Measurements from ENCODE around the gene KCTD17.

KCTD17 gene

DNA sequence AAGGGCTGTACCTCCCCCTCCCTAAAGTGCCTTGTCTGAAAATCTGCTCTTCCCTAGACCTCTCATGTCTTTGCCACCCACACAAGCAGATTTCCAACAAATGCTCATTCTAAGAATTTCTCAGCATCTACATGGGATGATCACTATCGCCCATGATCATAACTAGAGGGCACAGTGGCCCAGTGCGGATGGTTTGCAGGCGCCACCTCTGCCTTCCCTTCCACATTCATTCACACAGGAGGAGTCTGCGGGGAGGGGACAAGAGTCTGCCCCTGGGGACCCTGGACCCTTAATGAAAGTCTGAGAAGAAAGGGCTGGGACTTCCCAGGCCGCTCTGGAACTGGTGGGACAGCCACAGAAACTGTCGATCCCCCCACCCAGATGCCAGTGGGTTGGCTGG is 28.9 kb downstream of the KCTD17 start:
- DNase-seq (ENCODE audit: low spot score) = no peak

GRCh38 chr22:37080838-37081237 is 29.3 kb downstream of the KCTD17 start:
- DNase-seq (ENCODE audit: low spot score) = no peak

GRCh38 chr22:37082251-37082873 is 30.8 kb downstream of the KCTD17 start:
- DNase-seq (ENCODE audit: low spot score) = no peak

GRCh38 chr22:37083914-37084313 is 32.4 kb downstream of the KCTD17 start:
- DNase-seq (ENCODE audit: low spot score) = no peak

GRCh38 chr22:37084385-37084784 is 32.8 kb downstream of the KCTD17 start:
- DNase-seq (ENCODE audit: low spot score) = no peak

DNA sequence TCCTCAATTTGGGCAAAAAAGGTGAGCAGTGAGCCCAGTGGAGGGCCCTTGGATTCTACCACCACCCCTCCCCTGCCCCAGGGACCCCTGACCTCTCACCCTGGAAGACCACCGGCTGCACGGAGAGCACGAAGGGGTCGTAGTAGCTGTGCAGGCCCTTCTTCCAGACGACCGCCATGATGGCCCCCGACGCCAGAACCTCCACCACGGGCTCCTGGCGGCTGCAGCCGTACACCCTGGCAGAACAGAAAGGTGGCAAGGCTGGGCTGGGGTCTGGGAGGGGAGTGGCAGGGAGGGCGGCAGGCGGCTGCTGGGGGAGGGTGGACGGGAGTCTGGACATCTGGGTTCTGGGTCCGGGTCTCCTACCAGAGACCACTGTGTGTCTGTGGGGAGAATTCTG is 34.6 kb downstream of the KCTD17 start:
- no peak for DNase-seq (ENCODE audit: low spot score)

DNA sequence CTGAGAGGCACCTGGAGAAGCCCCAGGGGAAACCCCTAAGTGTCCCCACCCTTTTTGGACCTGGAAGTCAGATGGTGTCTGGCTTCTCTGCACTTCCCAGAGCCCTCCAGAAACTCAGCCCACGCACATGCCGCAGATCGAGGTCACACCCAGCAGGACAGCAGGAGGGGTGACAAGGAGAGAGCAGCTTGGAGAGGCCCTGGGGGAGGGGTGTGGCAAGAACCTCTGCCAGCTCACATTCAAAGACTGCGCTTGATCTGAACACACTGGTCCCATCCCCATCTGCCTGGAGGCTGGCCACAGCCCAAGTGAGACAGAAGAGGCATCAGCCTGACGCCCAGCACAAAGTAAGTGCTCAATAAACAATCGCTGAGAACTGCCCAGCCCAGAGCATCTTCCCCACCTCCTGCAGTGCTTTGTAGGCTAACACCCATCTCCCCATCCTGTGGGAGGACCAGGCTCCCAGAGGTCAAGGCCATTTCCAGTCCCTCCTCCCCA is 36.6 kb downstream of the KCTD17 start:
- no peak for DNase-seq (ENCODE audit: low spot score)

GRCh38 chr22:37088750-37089408 is 37.3 kb downstream of the KCTD17 start:
- no peak for DNase-seq (ENCODE audit: low spot score)

GRCh38 chr22:37089434-37089833 is 37.9 kb downstream of the KCTD17 start:
- no peak for DNase-seq (ENCODE audit: low spot score)

DNA sequence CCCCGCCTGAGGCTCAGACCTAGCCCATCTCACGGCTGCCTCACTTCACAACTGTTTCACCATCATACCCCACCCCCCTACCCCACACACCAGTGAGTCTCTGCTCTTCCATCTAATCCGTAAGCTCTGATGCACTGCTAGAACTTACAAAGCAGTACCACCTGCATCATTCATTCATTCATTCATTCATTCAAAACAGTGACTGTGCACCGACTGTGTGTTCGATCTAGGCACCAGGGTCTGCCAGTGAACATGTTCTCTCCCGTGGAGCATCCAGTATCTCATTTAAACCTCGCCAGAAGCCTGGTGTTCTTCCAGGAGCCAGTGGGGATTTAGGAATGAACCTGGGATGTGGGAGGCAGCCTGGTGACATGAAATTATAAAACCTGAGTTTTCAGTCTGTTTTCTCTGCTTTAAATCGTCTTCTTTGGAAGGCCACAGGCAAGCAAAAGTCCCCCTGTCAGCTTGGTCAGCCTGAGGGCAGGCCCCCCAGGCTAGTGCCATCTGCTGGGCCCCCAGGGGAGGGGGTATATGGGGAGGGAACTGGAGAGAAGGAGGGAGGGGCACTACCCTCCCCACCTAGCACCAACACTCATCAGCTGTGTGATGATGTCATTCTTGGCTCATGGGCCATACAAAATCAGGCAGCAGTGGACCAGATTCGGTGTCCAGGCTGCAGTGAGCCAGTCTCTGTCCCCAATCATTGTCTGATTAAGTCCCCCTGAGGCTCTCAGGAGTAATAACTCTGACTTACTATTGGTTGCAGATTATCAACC is 39.6 kb downstream of the KCTD17 start:
- DNase-seq (ENCODE audit: low spot score) = no peak

DNA sequence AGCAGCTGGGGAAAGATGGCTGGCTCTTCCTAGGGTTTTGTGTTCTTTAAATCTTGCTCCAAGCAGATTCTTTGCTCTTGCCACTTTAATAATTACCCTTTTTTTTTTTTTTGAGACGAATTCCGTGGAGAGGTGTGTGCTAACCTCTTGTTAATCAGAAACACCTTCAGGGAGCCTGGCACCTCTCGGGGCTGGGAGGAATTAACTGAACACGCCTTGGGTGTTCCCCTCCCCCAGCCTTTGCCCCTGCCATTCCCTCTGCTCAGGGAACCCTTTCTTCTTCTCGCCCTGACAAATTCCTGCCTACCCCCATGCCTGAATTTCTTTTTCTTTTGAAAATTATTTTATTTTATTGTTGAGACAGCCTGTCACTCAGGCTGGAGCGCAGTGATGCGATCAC is 40.5 kb downstream of the KCTD17 start:
- no peak for DNase-seq (ENCODE audit: low spot score)

GRCh38 chr22:37092997-37093396 is 41.5 kb downstream of the KCTD17 start:
- DNase-seq (ENCODE audit: low spot score) = no peak

- DNase-seq (ENCODE audit: low spot score) = no peak
Observed at GRCh38 chr22:37094239-37094638, 42.7 kb downstream of the KCTD17 start.

- DNase-seq (ENCODE audit: low spot score) = no peak
Observed at GRCh38 chr22:37095113-37095512, 43.6 kb downstream of the KCTD17 start.

DNA sequence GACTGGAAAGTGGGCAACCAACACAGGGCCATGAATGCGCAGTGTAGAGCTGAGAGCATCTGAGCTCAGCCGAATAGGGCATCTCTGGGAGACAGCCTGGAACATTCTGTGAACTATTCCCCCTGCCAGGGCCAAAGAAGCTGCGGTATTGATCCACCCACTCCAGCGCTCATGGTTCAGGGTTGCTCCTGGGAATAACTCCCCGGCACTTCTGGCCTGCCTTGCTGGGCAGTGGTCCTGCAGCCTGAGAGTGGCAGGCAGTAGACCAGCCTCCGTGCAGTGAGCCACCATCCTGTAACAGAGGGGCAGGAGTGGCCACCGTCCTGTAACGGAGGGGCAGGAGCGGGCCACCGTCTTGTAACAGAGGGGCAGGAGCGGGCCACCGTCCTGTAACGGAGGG is 45.8 kb downstream of the KCTD17 start:
- no peak for DNase-seq (ENCODE audit: low spot score)

DNA sequence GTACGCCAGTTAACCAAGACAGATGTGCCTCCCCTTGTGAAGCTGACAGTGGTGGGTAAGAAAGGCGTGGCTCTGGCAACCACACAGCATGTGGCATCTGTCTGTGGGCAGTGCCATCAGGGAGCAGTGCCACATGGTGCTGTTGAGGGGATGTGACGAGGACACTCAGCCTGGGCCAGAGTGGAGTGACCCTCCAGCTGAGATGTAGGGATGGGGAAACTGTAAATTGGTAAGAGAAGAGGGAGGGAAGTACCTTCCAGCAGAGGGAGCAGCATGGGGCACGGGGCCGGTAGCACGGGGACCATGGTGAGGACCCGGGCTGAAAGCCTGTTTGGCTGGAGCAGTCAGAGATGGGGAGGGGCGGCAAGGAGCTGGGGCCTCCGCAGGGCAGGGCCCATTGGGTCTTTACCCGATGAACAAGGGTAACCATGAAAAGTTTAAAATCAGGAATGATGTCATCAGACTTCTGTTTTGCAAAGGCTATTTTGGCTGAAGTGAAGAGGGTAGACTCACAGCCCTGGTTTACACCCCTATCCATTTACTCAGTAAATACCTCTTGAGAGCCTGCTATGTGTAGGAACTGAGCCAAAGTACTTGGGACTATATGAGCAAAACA is 47.5 kb downstream of the KCTD17 start:
- DNase-seq (ENCODE audit: low spot score) = no peak

DNA sequence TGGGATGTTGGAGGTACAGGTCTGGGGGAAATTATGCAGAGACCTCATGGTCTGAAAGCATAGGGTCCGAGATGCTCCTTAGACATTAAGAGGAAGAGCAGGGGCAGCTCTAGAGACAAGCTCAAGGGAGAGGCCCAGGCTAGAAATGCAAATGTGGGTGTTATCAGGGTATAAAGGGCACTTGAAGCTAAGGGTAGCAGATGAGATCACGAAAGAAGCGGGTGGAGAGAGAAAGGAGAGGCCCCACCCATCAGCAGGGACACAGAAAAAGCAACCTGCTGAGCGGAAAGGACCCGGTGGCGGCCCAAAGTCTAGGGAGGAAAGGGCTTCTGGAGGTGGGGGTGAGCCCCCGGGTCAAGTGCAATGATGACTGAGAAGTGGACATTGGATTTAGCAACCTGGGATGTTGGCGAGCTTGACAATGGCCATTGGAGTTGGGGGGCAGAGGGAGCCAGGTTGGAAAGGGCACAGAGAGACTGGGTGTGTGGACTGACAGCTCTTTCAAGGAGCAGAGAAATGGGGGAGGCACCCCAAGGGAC is 49.1 kb downstream of the KCTD17 start:
- no peak for DNase-seq (ENCODE audit: low spot score)

- DNase-seq (ENCODE audit: low spot score) = no peak
Observed at GRCh38 chr22:37101311-37102066, 49.9 kb downstream of the KCTD17 start.

DNA sequence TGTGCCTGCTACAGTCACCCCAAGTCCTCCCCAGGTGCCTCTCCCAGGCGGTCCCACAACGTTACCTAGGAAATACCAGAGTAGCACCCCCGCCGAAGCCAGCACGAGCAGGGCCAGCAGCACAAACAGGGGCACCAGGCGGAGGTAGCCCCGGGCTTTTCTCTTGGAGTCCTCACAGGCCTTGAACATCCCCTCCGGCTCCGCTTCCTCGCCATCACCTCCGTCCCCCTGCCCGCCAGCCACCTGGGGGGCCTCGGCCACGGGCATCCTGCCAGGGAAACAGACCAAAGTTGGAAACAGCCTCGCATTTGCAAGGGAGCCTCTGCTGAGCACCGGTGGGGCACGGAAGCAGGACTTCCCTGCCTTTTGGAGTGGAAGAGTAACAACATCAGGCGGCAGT is 51.6 kb downstream of the KCTD17 start:
- DNase-seq (ENCODE audit: low spot score) = no peak

- no peak for DNase-seq (ENCODE audit: low spot score)
Observed at GRCh38 chr22:37103656-37104452, 52.3 kb downstream of the KCTD17 start.

DNA sequence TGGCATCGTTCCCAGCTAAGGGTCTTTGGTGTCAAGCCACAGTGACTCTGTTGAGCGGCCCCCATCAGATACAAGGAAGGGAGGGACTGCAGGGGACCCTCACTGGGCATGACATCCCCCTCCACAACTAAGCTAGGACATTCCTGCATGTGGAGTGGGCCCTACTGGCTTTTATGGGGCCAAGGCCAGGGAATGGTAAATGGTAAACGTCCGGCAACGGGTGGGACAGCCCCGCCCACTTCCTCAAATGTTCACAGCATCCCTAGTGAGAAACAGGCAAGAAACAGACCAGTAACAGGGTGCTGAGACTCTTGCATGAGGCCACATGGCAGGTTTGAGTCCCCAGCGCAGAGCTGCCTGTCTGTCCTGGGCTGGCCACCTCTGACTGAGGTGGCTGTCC is 53.6 kb downstream of the KCTD17 start:
- DNase-seq (ENCODE audit: low spot score) = no peak
